ENCODE results near the gene PTPRU. TPM values are rescaled to one million over a fixed set of nuclear protein-coding genes. Genes with fewer than 3 reads are reported as not detected.
"Not testable (repeated sequence)": the region's sequence is repeated elsewhere in the genome, so short reads cannot be mapped to it uniquely, and the experiment has no call there.

Gene PTPRU
- total RNA-seq, 1 experiment from 2014 or later: 0.72 TPM

DNA sequence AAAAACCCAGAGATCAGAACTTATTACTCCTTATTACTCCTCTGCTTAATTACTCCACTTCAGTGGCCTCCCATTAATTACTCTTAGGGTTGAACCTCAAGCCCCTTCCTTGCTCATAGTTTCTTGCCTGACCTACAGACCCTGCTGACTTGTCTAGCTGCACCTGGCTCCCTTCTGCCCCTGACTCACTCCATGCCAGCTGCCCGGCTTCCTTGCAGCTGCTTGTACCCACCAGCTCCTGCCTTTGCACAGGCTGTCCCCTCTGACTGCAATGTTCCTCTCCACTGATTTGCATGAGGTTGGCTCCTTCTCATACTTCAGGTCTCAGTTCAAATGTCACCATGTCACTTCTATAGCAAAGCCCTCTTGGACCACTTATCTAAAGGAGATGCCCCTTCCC lies 1.9 kb upstream of the PTPRU start:
- in situ Hi-C loops (cut with HindIII; ENCODE audit: low pct_unique_long_range_greater_than_20kb, low sequenced_read_pairs) (no loop called here), intact Hi-C loops (cut with micrococcal nuclease; ENCODE audit: unreplicated experiment) (loop anchor here (10.0 kb wide), 1 partner anchor 470 kb away; no protein-coding TSS in a partner anchor)
- TF ChIP-seq TCF7L2 (IDR thresholded peaks at IDR 0.05; ENCODE audit: low read depth, low read length): no peak
- no peak for TF ChIP-seq SIN3A (IDR thresholded peaks at IDR 0.05; ENCODE audit: borderline replicate concordance, insufficient read depth, low read depth, low read length)
- TF ChIP-seq, protein P1, sequence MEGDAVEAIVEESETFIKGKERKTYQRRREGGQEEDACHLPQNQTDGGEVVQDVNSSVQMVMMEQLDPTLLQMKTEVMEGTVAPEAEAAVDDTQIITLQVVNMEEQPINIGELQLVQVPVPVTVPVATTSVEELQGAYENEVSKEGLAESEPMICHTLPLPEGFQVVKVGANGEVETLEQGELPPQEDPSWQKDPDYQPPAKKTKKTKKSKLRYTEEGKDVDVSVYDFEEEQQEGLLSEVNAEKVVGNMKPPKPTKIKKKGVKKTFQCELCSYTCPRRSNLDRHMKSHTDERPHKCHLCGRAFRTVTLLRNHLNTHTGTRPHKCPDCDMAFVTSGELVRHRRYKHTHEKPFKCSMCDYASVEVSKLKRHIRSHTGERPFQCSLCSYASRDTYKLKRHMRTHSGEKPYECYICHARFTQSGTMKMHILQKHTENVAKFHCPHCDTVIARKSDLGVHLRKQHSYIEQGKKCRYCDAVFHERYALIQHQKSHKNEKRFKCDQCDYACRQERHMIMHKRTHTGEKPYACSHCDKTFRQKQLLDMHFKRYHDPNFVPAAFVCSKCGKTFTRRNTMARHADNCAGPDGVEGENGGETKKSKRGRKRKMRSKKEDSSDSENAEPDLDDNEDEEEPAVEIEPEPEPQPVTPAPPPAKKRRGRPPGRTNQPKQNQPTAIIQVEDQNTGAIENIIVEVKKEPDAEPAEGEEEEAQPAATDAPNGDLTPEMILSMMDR (IDR thresholded peaks at IDR 0.05): no peak
- TF ChIP-seq REST (IDR thresholded peaks at IDR 0.05; ENCODE audit: insufficient read depth in 1 of 2, low read depth in 2 of 2, low read length in 1 of 2): no peak
- no peak for TF ChIP-seq POLR2AphosphoS5 (IDR thresholded peaks at IDR 0.05; ENCODE audit: low read depth, low read length)
- no peak for DNase-seq (ENCODE audit: low read depth, low spot score)
- Histone ChIP-seq H3K4me1 (ENCODE audit: control insufficient read depth, insufficient read depth, low read length) (peaks cover 16% of the 10 kb centered on the region), H3K4me3 (ENCODE audit: low read depth in 2 of 2, low read length in 2 of 2) (no peak overlapping the region), H3K27me3 (ENCODE audit: control insufficient read depth, insufficient read depth, low read length) (peaks cover 6% of the 10 kb centered on the region), H3K36me3 (ENCODE audit: control insufficient read depth, insufficient read depth, low read length) (no peaks in the 10 kb centered on the region; the same call in 1 of the 2 replicates), H3K9me3 (ENCODE audit: control insufficient read depth, insufficient read depth, low read depth, low read length) (no peaks in the 10 kb centered on the region), H3K27ac (ENCODE audit: low read length) (no peak overlapping the region)
- ChIA-PET POLR2A (no interaction called here), CTCF (interaction anchor here (0.6 kb wide), 1 partner anchor 1546 kb away, joined by 5 read pairs; no protein-coding TSS in a partner anchor)
- BruUV-seq (replicated peaks): no TSS peak
- no peak for ATAC-seq

GRCh38 chr1:29234881-29235280 lies 1.4 kb upstream of the PTPRU start:
- H3K36me3 ChIP-seq (ENCODE audit: control insufficient read depth, insufficient read depth, low read length); H3K4me3 ChIP-seq (ENCODE audit: low read depth in 2 of 2, low read length in 2 of 2); DNase-seq (ENCODE audit: low read depth, low spot score); BruUV-seq (replicated peaks); in situ Hi-C loops (cut with HindIII; ENCODE audit: low pct_unique_long_range_greater_than_20kb, low sequenced_read_pairs); H3K9me3 ChIP-seq (ENCODE audit: control insufficient read depth, insufficient read depth, low read depth, low read length); ATAC-seq; H3K27me3 ChIP-seq (ENCODE audit: control insufficient read depth, insufficient read depth, low read length); POLR2A ChIA-PET; H3K27ac ChIP-seq (ENCODE audit: low read length): not testable (repeated sequence)
- peaks cover 12% of the 10 kb centered on the region for H3K4me1 ChIP-seq (ENCODE audit: control insufficient read depth, insufficient read depth, low read length)
- CTCF ChIA-PET: interaction anchor here (0.6 kb wide), 1 partner anchor 1545 kb away, joined by 5 read pairs; no protein-coding TSS in a partner anchor
- intact Hi-C loops (cut with micrococcal nuclease; ENCODE audit: unreplicated experiment): loop anchor here (5.0 to 10.0 kb wide), 2 partner anchors 470 to 1472 kb away; no protein-coding TSS in a partner anchor

- in situ Hi-C loops (cut with HindIII; ENCODE audit: low pct_unique_long_range_greater_than_20kb, low sequenced_read_pairs): no loop called here
- H3K27me3 ChIP-seq (ENCODE audit: control insufficient read depth, insufficient read depth, low read length): peaks cover 6% of the 10 kb centered on the region
Measured at GRCh38 chr1:29236712-29237128, 398 bp downstream of the PTPRU start.

More at GRCh38 chr1:29236712-29237128, 398 bp downstream of the PTPRU start:
- no peak for TF ChIP-seq POLR2AphosphoS5 (IDR thresholded peaks at IDR 0.05; ENCODE audit: low read depth, low read length)
- TF ChIP-seq REST (IDR thresholded peaks at IDR 0.05; ENCODE audit: insufficient read depth in 1 of 2, low read depth in 2 of 2, low read length in 1 of 2): no peak
- TF ChIP-seq TCF7L2 (IDR thresholded peaks at IDR 0.05; ENCODE audit: low read depth, low read length): no peak
- TF ChIP-seq, protein P1 (IDR thresholded peaks at IDR 0.05): no peak
- TF ChIP-seq SIN3A (IDR thresholded peaks at IDR 0.05; ENCODE audit: borderline replicate concordance, insufficient read depth, low read depth, low read length): no peak
- H3K27ac ChIP-seq (ENCODE audit: low read length): no peak overlapping the region
- H3K4me3 ChIP-seq (ENCODE audit: low read depth in 2 of 2, low read length in 2 of 2): peak overlapping the region; percentile 27 to 54
- intact Hi-C loops (cut with micrococcal nuclease; ENCODE audit: unreplicated experiment): loop anchor here (5.0 to 10.0 kb wide), 2 partner anchors 468 to 1471 kb away; no protein-coding TSS in a partner anchor
- no peaks in the 10 kb centered on the region; the same call in 1 of the 2 replicates for H3K36me3 ChIP-seq (ENCODE audit: control insufficient read depth, insufficient read depth, low read length)
- H3K9me3 ChIP-seq (ENCODE audit: control insufficient read depth, insufficient read depth, low read depth, low read length): no peaks in the 10 kb centered on the region
- CTCF ChIA-PET: interaction anchor here (0.6 kb wide), 1 partner anchor 563 kb away, joined by 3 read pairs; no protein-coding TSS in a partner anchor
- no TSS peak for BruUV-seq (replicated peaks)
- POLR2A ChIA-PET: interaction anchor here (0.5 kb wide), 1 partner anchor 323 kb away, joined by 4 read pairs; no protein-coding TSS in a partner anchor
- ATAC-seq (no peak), DNase-seq (ENCODE audit: low read depth, low spot score) (no peak)
- peaks cover 6% of the 10 kb centered on the region for H3K4me1 ChIP-seq (ENCODE audit: control insufficient read depth, insufficient read depth, low read length)
